SK-N-MC (cell line): Measurements from ENCODE around the gene HIF1A.

Experiments
- EZH2 ChIP-seq: fragments of 200-600 bp; sonication (generic); IDR thresholded peaks from one replicate; pipeline ENCODE4 v1.6.1; 2017; ENCODE audit warnings: antibody characterized with exemption
- POLR2AphosphoS5 ChIP-seq: IDR thresholded peaks from 2 replicates; pipeline ENCODE4 v1.6.1; 2012; ENCODE audit warnings: mild to moderate bottlenecking, low read depth, low read length, borderline replicate concordance

DNA sequence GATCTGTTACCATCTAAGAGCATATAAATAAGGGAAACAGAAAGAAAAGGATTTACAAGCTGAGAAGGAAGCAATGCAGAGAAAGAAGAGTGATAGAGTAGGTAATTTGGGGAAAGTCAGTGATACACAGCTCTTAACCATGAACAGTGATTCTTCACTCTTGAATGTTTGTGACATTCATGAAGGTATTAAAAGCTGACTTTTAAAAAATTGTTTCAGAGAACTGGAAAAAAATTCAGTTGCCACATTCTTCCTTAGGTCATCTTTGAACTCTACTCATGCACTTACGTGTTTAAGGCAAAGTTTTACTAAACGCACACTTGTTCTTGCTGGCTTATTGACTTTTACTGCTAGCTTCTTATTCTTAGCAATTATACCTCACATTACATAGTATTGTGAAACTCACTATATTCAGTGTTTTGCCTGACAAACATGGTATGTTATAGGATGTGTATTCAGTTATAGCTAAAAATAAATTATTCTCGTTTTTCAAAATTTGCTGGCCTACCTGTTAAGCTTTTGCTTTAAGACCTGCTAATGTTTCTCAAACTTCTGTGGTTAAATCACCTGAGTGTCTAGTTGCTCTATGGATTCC is 10.9 kb downstream of the HIF1A start:
- TF ChIP-seq POLR2AphosphoS5 (no peak), EZH2 (no peak)
